HG03280 (cell line): ENCODE measurements around the gene FAM221B.

Source experiments
- ATAC-seq: cut with Tn5 transposase; IDR thresholded peaks from one replicate; pipeline ENCODE4 v1.9.1; 2021; ENCODE audit warnings: mild to moderate bottlenecking, moderate library complexity; ENCODE audit not compliant: unreplicated experiment

Gene FAM221B

GRCh38 chr9:35828716-35829083, at the start of gene FAM221B:
Gene FAM221B, minus strand, starts transcription at chr9:35828732. Its CDS starts 2,571 bp downstream, at chr9:35826161.
- peak; percentile 4 for ATAC-seq

GRCh38 chr9:35872505-35872904, 44.0 kb upstream of the FAM221B start:
- ATAC-seq = no peak

- no peak for ATAC-seq
Measured at GRCh38 chr9:35871545-35871944, 43.0 kb upstream of the FAM221B start.

- no peak for ATAC-seq
Measured at GRCh38 chr9:35870351-35870923, 41.9 kb upstream of the FAM221B start, which contains the start of gene OR13J1. Gene OR13J1, minus strand, starts transcription at chr9:35870401. Its CDS starts 0 bp downstream, at chr9:35870401.

GRCh38 chr9:35869621-35870216, 41.2 kb upstream of the FAM221B start:
- ATAC-seq = no peak

GRCh38 chr9:35868933-35869332, 40.4 kb upstream of the FAM221B start:
- ATAC-seq = no peak

GRCh38 chr9:35867538-35867937, 39.0 kb upstream of the FAM221B start:
- no peak for ATAC-seq

- no peak for ATAC-seq
Measured at GRCh38 chr9:35864695-35865255, 36.2 kb upstream of the FAM221B start.

- ATAC-seq = no peak
Measured at GRCh38 chr9:35863583-35863982, 35.1 kb upstream of the FAM221B start.

GRCh38 chr9:35862328-35862727, 33.8 kb upstream of the FAM221B start:
- no peak for ATAC-seq

GRCh38 chr9:35861161-35861897, 32.8 kb upstream of the FAM221B start:
- ATAC-seq = no peak

GRCh38 chr9:35859990-35860339, 31.4 kb upstream of the FAM221B start:
- no peak for ATAC-seq

- no peak for ATAC-seq
Measured at GRCh38 chr9:35859310-35859989, 30.9 kb upstream of the FAM221B start.

GRCh38 chr9:35858458-35858857, 29.9 kb upstream of the FAM221B start:
- ATAC-seq = no peak

GRCh38 chr9:35856882-35857281, 28.4 kb upstream of the FAM221B start:
- no peak for ATAC-seq

- no peak for ATAC-seq
Measured at GRCh38 chr9:35856206-35856605, 27.7 kb upstream of the FAM221B start.

- ATAC-seq = no peak
Measured at GRCh38 chr9:35854091-35854762, 25.7 kb upstream of the FAM221B start.

- no peak for ATAC-seq
Measured at GRCh38 chr9:35852876-35853865, 24.6 kb upstream of the FAM221B start.

GRCh38 chr9:35852267-35852815, 23.8 kb upstream of the FAM221B start:
- ATAC-seq = no peak
